RWPE1 (cell line): ENCODE data around the gene ANKRD63.
A peak's percentile ranks its signal among the peaks of the same experiment; 100 is the strongest.

Source experiments
- CTCF ChIA-PET: fragments of 350-600 bp; sonication (Branson Sonifier 250); formaldehyde crosslinking; extraction: SDS; loops from one replicate; lab custom pipeline; 2021; lab: Yijun Ruan, JAX
- POLR2A ChIA-PET: fragments of 400-600 bp; formaldehyde crosslinking; extraction: SDS; loops from one replicate; lab custom pipeline; 2020; ENCODE audit warnings: antibody characterized with exemption; ENCODE audit not compliant: low non-redundant PET; lab: Yijun Ruan, JAX
- DNase-seq: peaks from one replicate; pipeline ENCODE4 v3.0.0; 2012; ENCODE audit warnings: low spot score
- H3K27ac ChIP-seq: fragments of 450-650 bp; 2 replicates; pipeline ENCODE4 v1.5.1; 2017
- CTCF ChIP-seq: fragments of 450-650 bp; conservative IDR thresholded peaks from 2 replicates; pipeline ENCODE4 v1.5.1; 2017; ENCODE audit warnings: low read depth, mild to moderate bottlenecking

Gene ANKRD63

GRCh38 chr15:40293006-40293405 lies 10.1 kb upstream of the ANKRD63 start:
- no peak for DNase-seq
- ChIA-PET POLR2A (interaction anchor here (0.6 kb wide), 1 partner anchor 44 kb away, joined by 3 read pairs; no protein-coding TSS in a partner anchor), CTCF (interaction anchor here (0.6 to 1.5 kb wide), 5 partner anchors 18 to 129 kb away, joined by 3 to 6 read pairs (median 3); no protein-coding TSS in a partner anchor)
- H3K27ac ChIP-seq: no peak overlapping the region
- TF ChIP-seq CTCF: no peak

- POLR2A ChIA-PET: no interaction called here
- DNase-seq: no peak
- TF ChIP-seq CTCF: no peak
- CTCF ChIA-PET: interaction anchor here (1.0 to 1.5 kb wide), 2 partner anchors 17 to 75 kb away, joined by 5 to 6 read pairs; no protein-coding TSS in a partner anchor
- no peak overlapping the region for H3K27ac ChIP-seq
Observed at GRCh38 chr15:40292246-40292645, 9.4 kb upstream of the ANKRD63 start.

GRCh38 chr15:40290918-40291574 lies 8.2 kb upstream of the ANKRD63 start:
- ChIA-PET POLR2A (interaction anchor here (0.9 kb wide), 1 partner anchor 16 kb away, joined by 3 read pairs; no protein-coding TSS in a partner anchor), CTCF (interaction anchor here (0.5 to 1.8 kb wide), 9 partner anchors 10 to 1653 kb away, joined by 3 to 5 read pairs (median 3); partner anchors contain the start of gene PLCB2)
- TF ChIP-seq CTCF: no peak
- peak; percentile 71 for DNase-seq
- peak overlapping the region; percentile 20; the same call in 1 of the 2 replicates for H3K27ac ChIP-seq

GRCh38 chr15:40290545-40290917 lies 7.7 kb upstream of the ANKRD63 start:
- no peak overlapping the region for H3K27ac ChIP-seq
- TF ChIP-seq CTCF: no peak
- ChIA-PET POLR2A (interaction anchor here (0.9 kb wide), 1 partner anchor 16 kb away, joined by 3 read pairs; no protein-coding TSS in a partner anchor), CTCF (interaction anchor here (0.5 to 1.8 kb wide), 7 partner anchors 11 to 133 kb away, joined by 3 to 18 read pairs (median 3); no protein-coding TSS in a partner anchor)
- no peak for DNase-seq

- no peak overlapping the region for H3K27ac ChIP-seq
- ChIA-PET POLR2A (no interaction called here), CTCF (interaction anchor here (0.5 to 2.5 kb wide), 14 partner anchors 9 to 150 kb away, joined by 3 to 18 read pairs (median 4); partner anchors contain the start of gene CCDC9B)
- peak; percentile 63 for DNase-seq
- TF ChIP-seq CTCF: no peak
Observed at GRCh38 chr15:40289140-40289775, 6.4 kb upstream of the ANKRD63 start.

GRCh38 chr15:40287968-40288367 lies 5.1 kb upstream of the ANKRD63 start:
- ChIA-PET CTCF (interaction anchor here (1.2 to 2.5 kb wide), 3 partner anchors 15 to 80 kb away, joined by 4 to 9 read pairs (median 6); no protein-coding TSS in a partner anchor), POLR2A (no interaction called here)
- no peak for DNase-seq
- no peak overlapping the region for H3K27ac ChIP-seq
- TF ChIP-seq CTCF: no peak
